NCI-H146 treated with DMSO at 0.1 percent for 48 hours (cell line): Measurements from ENCODE around the gene AGMAT.

Experiments used
- DNase-seq: peaks from one replicate; lab custom pipeline; 2025; ENCODE audit not compliant: unreplicated experiment; lab: John Stamatoyannopoulos, UW

Gene AGMAT

GRCh38 chr1:15584489-15585363, at the start of gene AGMAT:
AGMAT (minus strand) TSS chr1:15585051; CDS start chr1:15584967, 84 bp downstream.
- no peak for DNase-seq

- no peak for DNase-seq
Measured at GRCh38 chr1:15633756-15634420, 49.0 kb upstream of the AGMAT start.

- no peak for DNase-seq
Measured at GRCh38 chr1:15628003-15628402, 43.2 kb upstream of the AGMAT start.

GRCh38 chr1:15627343-15627988, 42.6 kb upstream of the AGMAT start:
- no peak for DNase-seq

GRCh38 chr1:15626269-15626950, 41.6 kb upstream of the AGMAT start:
- DNase-seq, result no peak

- no peak for DNase-seq
Measured at GRCh38 chr1:15625056-15625917, 40.4 kb upstream of the AGMAT start.

- no peak for DNase-seq
Measured at GRCh38 chr1:15624133-15624714, 39.4 kb upstream of the AGMAT start.

- DNase-seq, result no peak
Measured at GRCh38 chr1:15623435-15623834, 38.6 kb upstream of the AGMAT start.

GRCh38 chr1:15622712-15623373, 38.0 kb upstream of the AGMAT start:
- DNase-seq, result no peak

- no peak for DNase-seq
Measured at GRCh38 chr1:15621975-15622374, 37.1 kb upstream of the AGMAT start.

- DNase-seq, result no peak
Measured at GRCh38 chr1:15620902-15621682, 36.2 kb upstream of the AGMAT start.

GRCh38 chr1:15620155-15620545, 35.3 kb upstream of the AGMAT start:
- no peak for DNase-seq

- no peak for DNase-seq
Measured at GRCh38 chr1:15618655-15619525, 34.0 kb upstream of the AGMAT start.

- peak; percentile 27 for DNase-seq
Measured at GRCh38 chr1:15618077-15618654, 33.3 kb upstream of the AGMAT start.

GRCh38 chr1:15617173-15618076, 32.6 kb upstream of the AGMAT start, which contains the start of gene DDI2:
DDI2 (plus strand) TSS chr1:15617458; CDS start chr1:15617671, 213 bp downstream.
- peak; percentile 75 for DNase-seq
